ENCODE results near the gene POLR1G.

DNA sequence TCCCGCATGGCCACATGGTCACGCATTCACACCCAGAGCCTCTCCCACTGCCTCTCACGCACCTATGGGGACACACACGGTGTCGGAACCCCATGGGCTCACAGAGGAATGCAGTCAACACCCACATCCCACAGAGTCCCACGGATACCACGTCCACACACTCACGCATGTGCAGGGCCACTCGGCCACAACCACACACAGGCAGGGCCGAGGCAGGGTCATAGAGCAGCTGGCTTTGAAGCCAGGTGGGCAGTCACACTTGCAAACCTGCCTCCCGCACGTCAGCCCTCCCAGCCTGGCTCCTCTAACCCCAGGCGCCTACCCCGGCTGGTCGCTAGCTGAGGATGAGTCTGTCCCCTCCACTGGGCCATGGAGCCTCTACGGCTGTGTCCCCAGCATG is 44.2 kb upstream of the POLR1G start:
- TF ChIP-seq SUZ12 (IDR thresholded peaks at IDR 0.05; ENCODE audit: extremely low read depth, insufficient read depth, insufficient read length) (no peak), YY1 (IDR thresholded peaks at IDR 0.05; ENCODE audit: insufficient read depth, insufficient read length) (no peak), ZNF274 (IDR thresholded peaks at IDR 0.05; ENCODE audit: low read depth, low read length) (no peak)

All from NT2/D1 (cell line).